ENCODE data around the gene LYST.

LYST gene

GRCh38 chr1:235902677-235903542 lies 36.2 kb upstream of the LYST start:
- Histone ChIP-seq H3K27me3 (ENCODE audit: insufficient read depth, low read length) (no peaks in the 10 kb centered on the region), H3K4me3 (ENCODE audit: low read depth, low read length, poor library complexity, severe bottlenecking) (no peak overlapping the region), H3K79me2 (ENCODE audit: insufficient read depth, low read length) (no peaks in the 10 kb centered on the region), H2AFZ (ENCODE audit: low read length) (no peak overlapping the region), H4K20me1 (ENCODE audit: insufficient read depth, low read length) (no peaks in the 10 kb centered on the region), H3K9ac (ENCODE audit: low read length) (no peak overlapping the region), H3F3A (ENCODE audit: insufficient read depth, low read length) (no peaks in the 10 kb centered on the region), H3K36me3 (ENCODE audit: insufficient read depth, low read length) (no peaks in the 10 kb centered on the region), H3K27ac (ENCODE audit: low read depth, low read length, poor library complexity, severe bottlenecking) (no peak overlapping the region), H3K9me2 (ENCODE audit: low read depth, low read length) (no peaks in the 10 kb centered on the region), H3K4me1 (ENCODE audit: insufficient read depth, low read length, severe bottlenecking) (no peaks in the 10 kb centered on the region), H3K4me2 (ENCODE audit: low read length) (no peak overlapping the region), H3K9me3 (ENCODE audit: low read length) (no peaks in the 10 kb centered on the region)
- TF ChIP-seq EZH2 (IDR thresholded peaks at IDR 0.05; ENCODE audit: borderline replicate concordance, low read length), result no peak
- TF ChIP-seq, protein P1, sequence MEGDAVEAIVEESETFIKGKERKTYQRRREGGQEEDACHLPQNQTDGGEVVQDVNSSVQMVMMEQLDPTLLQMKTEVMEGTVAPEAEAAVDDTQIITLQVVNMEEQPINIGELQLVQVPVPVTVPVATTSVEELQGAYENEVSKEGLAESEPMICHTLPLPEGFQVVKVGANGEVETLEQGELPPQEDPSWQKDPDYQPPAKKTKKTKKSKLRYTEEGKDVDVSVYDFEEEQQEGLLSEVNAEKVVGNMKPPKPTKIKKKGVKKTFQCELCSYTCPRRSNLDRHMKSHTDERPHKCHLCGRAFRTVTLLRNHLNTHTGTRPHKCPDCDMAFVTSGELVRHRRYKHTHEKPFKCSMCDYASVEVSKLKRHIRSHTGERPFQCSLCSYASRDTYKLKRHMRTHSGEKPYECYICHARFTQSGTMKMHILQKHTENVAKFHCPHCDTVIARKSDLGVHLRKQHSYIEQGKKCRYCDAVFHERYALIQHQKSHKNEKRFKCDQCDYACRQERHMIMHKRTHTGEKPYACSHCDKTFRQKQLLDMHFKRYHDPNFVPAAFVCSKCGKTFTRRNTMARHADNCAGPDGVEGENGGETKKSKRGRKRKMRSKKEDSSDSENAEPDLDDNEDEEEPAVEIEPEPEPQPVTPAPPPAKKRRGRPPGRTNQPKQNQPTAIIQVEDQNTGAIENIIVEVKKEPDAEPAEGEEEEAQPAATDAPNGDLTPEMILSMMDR (IDR thresholded peaks at IDR 0.05; ENCODE audit: low read length), result no peak

GRCh38 chr1:235901461-235901860 lies 34.8 kb upstream of the LYST start:
- Histone ChIP-seq H3K36me3 (ENCODE audit: insufficient read depth, low read length) (no peaks in the 10 kb centered on the region), H3K9me3 (ENCODE audit: low read length) (no peaks in the 10 kb centered on the region), H3K79me2 (ENCODE audit: insufficient read depth, low read length) (no peaks in the 10 kb centered on the region), H4K20me1 (ENCODE audit: insufficient read depth, low read length) (no peaks in the 10 kb centered on the region), H3K4me1 (ENCODE audit: insufficient read depth, low read length, severe bottlenecking) (no peaks in the 10 kb centered on the region), H3K27ac (ENCODE audit: low read depth, low read length, poor library complexity, severe bottlenecking) (no peak overlapping the region), H3K4me2 (ENCODE audit: low read length) (no peak overlapping the region), H3K4me3 (ENCODE audit: low read depth, low read length, poor library complexity, severe bottlenecking) (no peak overlapping the region), H3F3A (ENCODE audit: insufficient read depth, low read length) (no peaks in the 10 kb centered on the region), H3K9me2 (ENCODE audit: low read depth, low read length) (no peaks in the 10 kb centered on the region), H2AFZ (ENCODE audit: low read length) (no peak overlapping the region), H3K9ac (ENCODE audit: low read length) (no peak overlapping the region), H3K27me3 (ENCODE audit: insufficient read depth, low read length) (no peaks in the 10 kb centered on the region)
- TF ChIP-seq, protein P1 (IDR thresholded peaks at IDR 0.05; ENCODE audit: low read length), result no peak
- no peak for TF ChIP-seq EZH2 (IDR thresholded peaks at IDR 0.05; ENCODE audit: borderline replicate concordance, low read length)

DNA sequence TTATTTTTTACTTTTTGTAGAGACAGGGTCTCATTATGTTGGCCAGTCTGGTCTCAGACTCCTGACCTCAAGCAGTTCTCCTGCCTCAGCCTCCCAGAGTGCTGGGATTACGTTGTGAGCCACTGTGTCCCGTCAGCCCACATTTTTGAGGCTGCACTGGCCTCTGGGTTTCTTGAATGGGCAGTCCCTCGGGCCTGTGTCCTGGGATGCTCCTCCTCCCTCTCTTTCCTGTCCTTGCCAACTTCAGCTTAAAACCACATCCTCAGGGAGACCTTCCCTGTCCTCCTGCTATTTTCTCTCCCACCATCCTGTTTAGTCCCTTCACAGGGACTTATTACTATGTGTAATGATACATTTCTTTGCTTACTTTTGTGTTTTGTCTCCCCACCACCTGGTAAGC lies 31.4 kb upstream of the LYST start:
- no peaks in the 10 kb centered on the region for H3K9me2 ChIP-seq (ENCODE audit: low read depth, low read length)
- H3K36me3 ChIP-seq (ENCODE audit: insufficient read depth, low read length), result no peaks in the 10 kb centered on the region
- H2AFZ ChIP-seq (ENCODE audit: low read length), result no peak overlapping the region
- H3K27me3 ChIP-seq (ENCODE audit: insufficient read depth, low read length), result no peaks in the 10 kb centered on the region
- no peak overlapping the region for H3K4me3 ChIP-seq (ENCODE audit: low read depth, low read length, poor library complexity, severe bottlenecking)
- no peaks in the 10 kb centered on the region for H4K20me1 ChIP-seq (ENCODE audit: insufficient read depth, low read length)
- no peak overlapping the region for H3K27ac ChIP-seq (ENCODE audit: low read depth, low read length, poor library complexity, severe bottlenecking)
- H3K4me1 ChIP-seq (ENCODE audit: insufficient read depth, low read length, severe bottlenecking), result no peaks in the 10 kb centered on the region
- no peak overlapping the region for H3K4me2 ChIP-seq (ENCODE audit: low read length)
- H3F3A ChIP-seq (ENCODE audit: insufficient read depth, low read length), result no peaks in the 10 kb centered on the region
- H3K9me3 ChIP-seq (ENCODE audit: low read length), result no peaks in the 10 kb centered on the region
- TF ChIP-seq, protein P1 (IDR thresholded peaks at IDR 0.05; ENCODE audit: low read length), result no peak
- no peak for TF ChIP-seq EZH2 (IDR thresholded peaks at IDR 0.05; ENCODE audit: borderline replicate concordance, low read length)
- no peak overlapping the region for H3K9ac ChIP-seq (ENCODE audit: low read length)
- no peaks in the 10 kb centered on the region for H3K79me2 ChIP-seq (ENCODE audit: insufficient read depth, low read length)

Data from OCI-LY1 (cell line).